A549 (cell line): ENCODE results near the gene EEIG1.

Experiments used
- CTCF ChIP-seq: fragments of >200 bp; sonication (Bioruptor Twin); formaldehyde crosslinking; IDR thresholded peaks from 3 replicates; pipeline ENCODE4 v1.5.1; 2016
- KDM1A ChIP-seq: fragments of 200-600 bp; sonication (generic); IDR thresholded peaks from 2 replicates; pipeline ENCODE4 v1.6.1; 2016; ENCODE audit warnings: low read depth, mild to moderate bottlenecking
- RAD21 ChIP-seq, 2 experiments: fragments of >200 bp in 1 of 2; sonication (Bioruptor Twin) in 1 of 2; formaldehyde crosslinking in 1 of 2; IDR thresholded peaks in 1 of 2; conservative IDR thresholded peaks in 1 of 2; 2 replicates in 1 of 2; 3 replicates in 1 of 2; pipeline ENCODE4 v1.6.1; 2012 to 2018; ENCODE audit warnings: inconsistent platforms in 1 of 2
- TP53 ChIP-seq: fragments of 250-450 bp; sonication (Bioruptor Pico); IDR thresholded peaks from 2 replicates; pipeline ENCODE4 v1.5.0; 2021; ENCODE audit warnings: mild to moderate bottlenecking, moderate library complexity
- USF2 ChIP-seq: fragments of 450-650 bp; IDR thresholded peaks from 2 replicates; pipeline ENCODE4 v1.6.1; 2014; ENCODE audit warnings: antibody characterized with exemption

DNA sequence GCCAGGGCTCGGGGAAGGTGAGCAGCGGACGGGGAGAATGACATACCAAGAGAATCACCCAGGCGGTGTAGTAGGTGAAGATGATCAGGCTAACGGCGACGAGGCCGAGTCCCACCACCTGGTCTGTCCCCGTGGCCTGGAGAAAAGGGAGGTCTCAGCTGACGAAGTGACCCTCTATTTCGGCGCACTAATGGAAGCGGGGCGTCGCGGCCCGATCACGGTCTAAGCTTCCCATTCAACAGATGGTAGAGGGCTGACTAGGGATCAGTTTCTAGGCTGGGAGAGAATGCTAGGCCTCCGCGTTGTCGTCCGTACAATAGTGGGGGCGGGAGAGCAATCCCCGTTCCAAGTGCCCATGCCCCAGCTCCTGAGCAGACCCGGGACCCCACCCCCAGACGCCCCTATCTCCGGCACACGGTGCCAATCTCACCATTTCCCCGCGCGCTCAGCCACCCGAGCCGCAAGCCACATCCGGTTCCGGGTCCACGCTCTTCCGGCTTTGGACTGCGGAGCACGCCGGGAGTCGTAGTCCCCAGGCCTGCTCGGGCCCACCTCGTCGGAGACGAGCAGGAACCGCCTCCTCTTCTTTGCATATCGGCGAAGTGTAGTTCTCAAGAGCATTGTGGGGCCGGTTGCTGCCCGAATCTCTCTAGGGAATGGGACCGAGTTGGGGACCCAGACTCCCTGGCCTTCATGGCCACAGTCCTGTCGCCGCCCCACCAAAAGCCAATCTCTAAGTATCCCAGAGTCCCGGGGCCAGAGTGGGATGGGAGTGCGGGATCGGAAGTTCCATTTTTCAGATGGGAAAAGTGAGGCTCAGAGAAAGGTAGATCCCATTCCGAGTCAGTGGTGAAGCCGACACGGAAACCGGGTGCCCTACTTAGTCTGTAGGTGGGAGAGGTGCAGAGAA is 43.1 kb downstream of the EEIG1 start, which contains the start of gene DPM2:
- no peak for TF ChIP-seq CTCF
- no peak for TF ChIP-seq RAD21 (conservative IDR thresholded peaks at IDR 0.05 in 1 of 2, IDR thresholded peaks at IDR 0.05 in 1 of 2)
- peak; percentile 75; the same call in 1 of the 2 replicates for TF ChIP-seq KDM1A
- TF ChIP-seq USF2 = no peak
- TF ChIP-seq TP53 (CRISPR knock-in tag) = no peak
